Osteocyte (in vitro differentiated cells): ENCODE data around the gene HOMEZ. TPM values are rescaled to one million over a fixed set of nuclear protein-coding genes. Genes with fewer than 3 reads are reported as not detected.

ENCODE experiments used
- DNase-seq: peaks from one replicate; pipeline ENCODE4 v3.0.0; 2021; ENCODE audit warnings: mixed read lengths; ENCODE audit not compliant: unreplicated experiment; ENCODE audit errors: extremely low spot score
- H3K27ac Mint-ChIP-seq: one replicate; pipeline ENCODE4 v1.8.0; 2021; ENCODE audit warnings: mild to moderate bottlenecking, mixed read lengths; ENCODE audit not compliant: unreplicated experiment
- H3K27me3 Mint-ChIP-seq: one replicate; pipeline ENCODE4 v1.8.0; 2021; ENCODE audit warnings: mixed read lengths; ENCODE audit not compliant: unreplicated experiment
- H3K36me3 Mint-ChIP-seq: one replicate; pipeline ENCODE4 v1.8.0; 2021; ENCODE audit warnings: mixed read lengths; ENCODE audit not compliant: unreplicated experiment
- H3K4me1 Mint-ChIP-seq: one replicate; pipeline ENCODE4 v1.8.0; 2021; ENCODE audit warnings: mixed read lengths; ENCODE audit not compliant: unreplicated experiment
- H3K4me3 Mint-ChIP-seq: one replicate; pipeline ENCODE4 v1.8.0; 2021; ENCODE audit warnings: mild to moderate bottlenecking, moderate library complexity, mixed read lengths; ENCODE audit not compliant: unreplicated experiment
- H3K9me3 Mint-ChIP-seq: one replicate; pipeline ENCODE4 v1.8.0; 2021; ENCODE audit warnings: mixed read lengths; ENCODE audit not compliant: unreplicated experiment
- CTCF ChIP-seq: fragments of 200-600 bp; sonication (generic); IDR thresholded peaks from 2 replicates; pipeline ENCODE4 v1.5.0; 2021; ENCODE audit warnings: antibody characterized with exemption, mild to moderate bottlenecking, moderate library complexity
- total RNA-seq: library from RNA; stranded (reverse); gene quantifications from 2 replicates; pipeline ENCODE4 v1.2.1, GENCODE V29; 2021

HOMEZ gene
- total RNA-seq, 1 donor from 2014 or later, result 8.4 TPM

GRCh38 chr14:23300687-23301223, 14.8 kb upstream of the HOMEZ start:
- H3K36me3 Mint-ChIP-seq, result no peaks in the 10 kb centered on the region
- TF ChIP-seq CTCF, result no peak
- H3K9me3 Mint-ChIP-seq, result no peaks in the 10 kb centered on the region
- peak overlapping the region; percentile 100 for H3K27ac Mint-ChIP-seq
- no peak for DNase-seq
- peak overlapping the region; percentile 90 for H3K4me3 Mint-ChIP-seq
- H3K27me3 Mint-ChIP-seq, result no peaks in the 10 kb centered on the region
- peaks cover 23% of the 10 kb centered on the region for H3K4me1 Mint-ChIP-seq

DNA sequence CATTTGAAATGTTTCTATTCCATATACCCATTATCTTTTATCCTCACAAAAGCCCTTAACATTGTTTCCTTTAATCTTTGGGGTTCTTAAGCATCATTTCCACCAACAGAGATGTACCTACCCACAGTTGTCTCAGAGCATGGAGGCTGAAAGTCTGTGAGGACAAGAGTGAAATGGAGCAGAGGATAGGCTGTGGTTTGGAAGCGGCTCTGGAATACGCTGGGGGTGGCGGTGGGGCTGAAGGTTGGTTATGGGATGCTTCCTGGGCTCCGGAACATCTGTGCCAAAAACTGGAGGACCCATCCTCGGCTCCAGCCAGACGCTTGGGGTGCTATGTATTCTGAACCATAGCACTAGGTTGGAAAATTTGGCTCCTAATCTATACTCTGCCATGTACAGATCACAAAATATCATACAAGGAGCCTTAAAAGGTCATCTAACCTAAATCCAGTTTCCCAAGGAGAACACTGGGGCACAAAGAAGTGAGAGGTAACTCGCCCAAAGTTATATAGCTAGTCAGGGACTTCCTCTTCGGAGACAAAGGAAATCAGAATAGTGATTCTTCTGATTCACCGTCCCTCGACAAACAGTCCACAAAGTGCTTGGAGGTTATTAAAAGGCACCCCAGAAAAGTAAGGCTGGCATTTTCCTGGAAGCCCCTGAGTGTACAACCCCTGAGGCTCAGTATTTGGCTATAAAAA, 14.2 kb upstream of the HOMEZ start:
- H3K36me3 Mint-ChIP-seq, result no peaks in the 10 kb centered on the region
- peaks cover 24% of the 10 kb centered on the region for H3K4me1 Mint-ChIP-seq
- no peak for TF ChIP-seq CTCF
- H3K4me3 Mint-ChIP-seq, result peak overlapping the region; percentile 90
- H3K27ac Mint-ChIP-seq, result peak overlapping the region; percentile 100
- no peak for DNase-seq
- H3K9me3 Mint-ChIP-seq, result no peaks in the 10 kb centered on the region
- no peaks in the 10 kb centered on the region for H3K27me3 Mint-ChIP-seq

DNA sequence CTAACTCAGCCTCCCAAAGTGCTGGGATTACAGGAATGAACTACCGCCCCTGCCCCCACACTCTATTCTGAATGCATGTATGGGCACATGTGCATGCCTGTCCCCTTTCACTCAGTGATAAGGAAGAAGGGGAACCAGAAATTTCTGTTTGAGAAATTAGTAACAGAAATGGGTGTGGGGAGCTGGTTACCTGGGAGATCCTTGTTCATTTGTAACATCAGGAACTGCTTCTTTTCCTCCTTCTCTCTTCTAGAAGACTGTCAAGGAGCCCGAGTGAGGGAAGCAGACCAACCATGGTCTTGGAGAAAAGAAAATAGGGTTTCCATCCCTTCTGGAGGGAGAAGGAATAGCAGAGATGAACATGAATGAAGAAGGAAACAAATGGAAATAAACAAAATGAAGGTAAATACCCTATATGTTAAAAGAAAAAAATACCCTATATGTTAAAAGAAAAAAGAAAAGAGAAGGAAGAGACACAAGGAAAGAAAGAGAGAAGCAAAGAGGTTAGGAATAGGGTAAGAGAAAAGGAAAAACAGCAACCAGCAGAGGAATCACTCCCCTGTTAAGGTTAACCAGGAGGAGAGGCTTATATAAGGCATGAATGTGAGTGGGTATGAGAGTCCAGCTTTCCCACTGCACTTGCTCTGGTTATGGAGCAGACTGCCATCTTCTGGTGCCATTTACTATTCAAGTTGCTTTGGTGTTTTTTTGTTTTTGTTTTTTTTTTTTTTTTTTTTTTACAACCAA, 13.5 kb upstream of the HOMEZ start:
- TF ChIP-seq CTCF, result peak; percentile 47
- Mint-ChIP-seq H3K9me3 (no peaks in the 10 kb centered on the region), H3K4me1 (peaks cover 26% of the 10 kb centered on the region), H3K27me3 (no peaks in the 10 kb centered on the region), H3K4me3 (peak overlapping the region; percentile 90), H3K36me3 (no peaks in the 10 kb centered on the region), H3K27ac (peak overlapping the region; percentile 100)
- no peak for DNase-seq

DNA sequence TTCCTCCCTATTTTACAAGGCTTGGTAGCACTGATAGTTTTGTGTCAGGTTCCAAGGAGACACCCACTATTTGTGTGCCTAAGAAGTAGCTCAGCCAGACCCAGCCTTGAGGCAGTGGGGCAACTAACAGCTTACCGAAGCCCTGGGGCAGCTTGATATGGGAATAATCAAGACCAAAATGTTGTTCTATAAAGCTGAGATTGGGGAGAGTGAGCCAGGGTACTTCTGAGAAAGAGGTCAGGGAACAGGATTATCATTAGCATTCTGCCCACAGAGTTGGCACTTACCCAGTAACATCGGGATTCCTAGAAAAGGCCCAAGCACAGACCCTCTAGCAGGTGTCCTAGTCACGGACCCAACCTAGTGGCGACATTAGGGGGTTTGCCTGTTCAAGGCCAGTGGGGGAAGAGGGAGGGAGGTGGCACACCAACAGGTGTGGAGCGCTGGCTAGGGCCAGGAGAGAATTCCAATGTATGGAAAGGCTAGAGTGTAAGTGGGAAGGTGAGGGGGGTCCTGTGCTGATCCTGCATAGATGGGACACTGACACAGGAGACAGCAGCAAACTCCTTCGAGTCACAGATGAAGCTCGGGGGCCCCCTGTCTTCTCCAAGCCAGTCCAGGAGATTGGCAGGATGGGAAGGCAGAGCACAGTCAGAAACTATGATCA, 11.8 kb upstream of the HOMEZ start:
- H3K36me3 Mint-ChIP-seq, result no peaks in the 10 kb centered on the region
- no peak for DNase-seq
- TF ChIP-seq CTCF, result no peak
- peaks cover 22% of the 10 kb centered on the region for H3K4me1 Mint-ChIP-seq
- H3K9me3 Mint-ChIP-seq, result no peaks in the 10 kb centered on the region
- no peak overlapping the region for H3K4me3 Mint-ChIP-seq
- peaks cover 8% of the 10 kb centered on the region for H3K27me3 Mint-ChIP-seq
- no peak overlapping the region for H3K27ac Mint-ChIP-seq
